Activated naive CD4-positive, alpha-beta T cell treated with anti-CD3 and anti-CD28 coated beads, Interleukin-2, amount 50 U/mL, for 16 hours (primary cell): Measurements from ENCODE around the gene ARHGEF39.
"Not testable (repeated sequence)": the region's sequence is repeated elsewhere in the genome, so short reads cannot be mapped to it uniquely, and the experiment has no call there.

Source experiments
- DNase-seq: peaks from one replicate; pipeline ENCODE4 v3.0.0-alpha.2; 2020

The ARHGEF39 gene

GRCh38 chr9:35649431-35650340, 15.3 kb downstream of the ARHGEF39 start:
- DNase-seq = peak; percentile 44

- DNase-seq = peak; percentile 93
Measured at GRCh38 chr9:35646533-35647265, 18.3 kb downstream of the ARHGEF39 start.

GRCh38 chr9:35646153-35646532, 18.9 kb downstream of the ARHGEF39 start:
- DNase-seq = no peak

GRCh38 chr9:35645736-35646135, 19.3 kb downstream of the ARHGEF39 start:
- not testable (repeated sequence) for DNase-seq

GRCh38 chr9:35643046-35643445, 21.9 kb downstream of the ARHGEF39 start:
- no peak for DNase-seq

- not testable (repeated sequence) for DNase-seq
Measured at GRCh38 chr9:35641478-35641877, 23.5 kb downstream of the ARHGEF39 start.

GRCh38 chr9:35640431-35640830, 24.6 kb downstream of the ARHGEF39 start:
- not testable (repeated sequence) for DNase-seq

- no peak for DNase-seq
Measured at GRCh38 chr9:35639631-35640030, 25.4 kb downstream of the ARHGEF39 start.

GRCh38 chr9:35639225-35639624, 25.8 kb downstream of the ARHGEF39 start:
- DNase-seq = not testable (repeated sequence)

GRCh38 chr9:35638751-35639150, 26.2 kb downstream of the ARHGEF39 start:
- not testable (repeated sequence) for DNase-seq

- not testable (repeated sequence) for DNase-seq
Measured at GRCh38 chr9:35637427-35637955, 27.5 kb downstream of the ARHGEF39 start.

- DNase-seq = not testable (repeated sequence)
Measured at GRCh38 chr9:35636877-35637246, 28.1 kb downstream of the ARHGEF39 start.

GRCh38 chr9:35636135-35636876, 28.7 kb downstream of the ARHGEF39 start:
- DNase-seq = no peak

GRCh38 chr9:35635730-35636129, 29.3 kb downstream of the ARHGEF39 start:
- no peak for DNase-seq

GRCh38 chr9:35629597-35629996, 35.4 kb downstream of the ARHGEF39 start:
- DNase-seq = no peak

GRCh38 chr9:35628389-35628991, 36.5 kb downstream of the ARHGEF39 start:
- no peak for DNase-seq

- DNase-seq = no peak
Measured at GRCh38 chr9:35627575-35627974, 37.4 kb downstream of the ARHGEF39 start.

GRCh38 chr9:35619800-35620158, 45.2 kb downstream of the ARHGEF39 start:
- DNase-seq = no peak

- DNase-seq = no peak
Measured at GRCh38 chr9:35618854-35619799, 45.9 kb downstream of the ARHGEF39 start.

- no peak for DNase-seq
Measured at GRCh38 chr9:35618325-35618727, 46.7 kb downstream of the ARHGEF39 start, which contains the start of gene CD72. Gene CD72 (minus strand): TSS chr9:35618413. CDS start chr9:35618303, 110 bp downstream.

GRCh38 chr9:35617548-35617947, 47.4 kb downstream of the ARHGEF39 start:
- no peak for DNase-seq
